GM10248 (cell line): ENCODE data around the gene TAS1R3.

Source experiments
- CTCF ChIA-PET: fragments of 300-600 bp; sonication (Branson Sonifier 250); formaldehyde crosslinking; extraction: SDS; loops from one replicate; lab custom pipeline; 2021; ENCODE audit warnings: antibody characterized with exemption; lab: Yijun Ruan, JAX
- POLR2A ChIA-PET: fragments of 350-650 bp; sonication (Branson Sonifier 250); formaldehyde crosslinking; extraction: SDS; loops from one replicate; lab custom pipeline; 2020; ENCODE audit warnings: antibody characterized with exemption; lab: Yijun Ruan, JAX
- DNase-seq: peaks from one replicate; pipeline ENCODE4 v3.0.0; 2012; ENCODE audit errors: extremely low spot score
- CTCF ChIP-seq: IDR thresholded peaks from 2 replicates; pipeline ENCODE4 v1.5.1; 2012; ENCODE audit warnings: mild to moderate bottlenecking, low read depth; ENCODE audit errors: extremely low read depth, missing control alignments, control extremely low read depth

Gene TAS1R3

GRCh38 chr1:1318131-1318652, 12.9 kb upstream of the TAS1R3 start:
- DNase-seq = no peak
- no peak for TF ChIP-seq CTCF
- POLR2A ChIA-PET = no interaction called here
- CTCF ChIA-PET = no interaction called here

DNA sequence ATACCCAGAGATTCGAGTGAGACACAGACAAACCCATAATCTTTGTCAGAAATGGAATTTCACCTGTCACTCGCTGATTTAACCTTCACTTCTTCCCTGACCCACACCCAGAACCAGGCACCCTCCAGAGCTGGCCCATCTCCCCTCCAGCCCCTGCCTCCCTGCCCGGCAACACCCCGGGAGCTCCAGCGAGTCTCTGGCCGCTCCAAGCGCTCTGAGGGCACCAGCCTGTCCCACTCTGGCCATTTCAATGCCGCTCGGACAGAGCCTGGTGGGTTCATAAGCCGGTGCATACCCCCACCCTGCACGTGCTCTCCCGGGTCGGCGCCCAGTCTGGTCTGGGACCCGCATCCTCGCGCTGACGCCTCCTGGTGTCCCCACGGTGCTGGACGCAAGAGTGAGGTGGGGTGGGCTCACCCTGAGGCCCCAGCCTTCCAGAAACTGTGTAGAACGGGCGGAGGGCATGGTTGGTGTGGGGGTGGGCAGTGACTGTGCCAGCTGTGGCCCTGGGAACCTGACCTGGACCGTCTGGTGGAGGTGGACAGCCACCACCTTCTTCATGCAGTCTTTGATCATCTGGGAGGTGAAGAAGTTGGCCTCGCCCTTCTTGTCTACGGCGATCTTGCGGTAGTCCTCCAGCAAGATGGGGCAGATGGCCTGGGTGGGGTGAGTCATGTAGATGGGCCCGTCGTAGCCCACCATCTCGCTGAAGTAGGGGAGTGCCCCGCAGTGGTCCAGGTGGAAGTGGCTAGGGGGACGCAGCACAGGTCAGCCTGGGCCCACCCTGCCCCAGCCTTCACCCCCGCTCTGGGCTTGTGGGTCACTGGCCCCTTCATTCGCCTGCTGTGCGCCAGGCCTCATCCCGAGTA, 12.1 kb upstream of the TAS1R3 start:
- ChIA-PET CTCF (interaction anchor here (1.0 kb wide), 1 partner anchor 8 kb away, joined by 4 read pairs; no protein-coding TSS in a partner anchor), POLR2A (no interaction called here)
- no peak for DNase-seq
- no peak for TF ChIP-seq CTCF

- ChIA-PET CTCF (interaction anchor here (1.0 kb wide), 1 partner anchor 9 kb away, joined by 4 read pairs; no protein-coding TSS in a partner anchor), POLR2A (no interaction called here)
- DNase-seq = no peak
- TF ChIP-seq CTCF = no peak
Measured at GRCh38 chr1:1319646-1319941, 11.5 kb upstream of the TAS1R3 start.

GRCh38 chr1:1320666-1321448, 10.2 kb upstream of the TAS1R3 start:
- ChIA-PET CTCF (no interaction called here), POLR2A (interaction anchor here (1.0 kb wide), 1 partner anchor 9 kb away, joined by 4 read pairs; no protein-coding TSS in a partner anchor)
- no peak for TF ChIP-seq CTCF
- DNase-seq = no peak

- POLR2A ChIA-PET = interaction anchor here (1.0 kb wide), 1 partner anchor 10 kb away, joined by 4 read pairs; no protein-coding TSS in a partner anchor
- DNase-seq = no peak
- TF ChIP-seq CTCF = no peak
- CTCF ChIA-PET = no interaction called here
Measured at GRCh38 chr1:1321477-1321876, 9.6 kb upstream of the TAS1R3 start.

DNA sequence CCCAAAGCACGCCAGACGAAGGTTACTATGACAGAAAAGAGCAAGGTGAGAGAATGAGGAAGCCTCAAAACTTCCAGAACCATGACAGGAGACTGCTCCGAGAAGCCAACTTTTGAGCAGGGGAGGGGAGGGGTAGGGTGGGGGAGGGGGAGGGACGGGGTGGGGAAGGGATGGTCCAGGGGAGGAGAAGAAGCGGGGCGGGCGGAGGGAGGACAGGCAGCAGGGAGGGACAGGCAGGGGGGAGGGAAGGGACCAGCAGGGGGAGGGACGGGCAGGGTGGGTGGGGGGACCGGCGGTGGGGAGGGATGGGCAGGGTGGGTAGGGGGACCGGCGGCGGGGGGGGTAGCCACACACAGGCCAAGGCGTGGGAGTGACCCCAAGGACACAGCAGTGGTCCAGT, 8.7 kb upstream of the TAS1R3 start:
- no peak for DNase-seq
- ChIA-PET CTCF (no interaction called here), POLR2A (no interaction called here)
- no peak for TF ChIP-seq CTCF
